GM19397 (cell line): ENCODE results near the gene SULF2.

Experiments used
- ATAC-seq: cut with Tn5 transposase; IDR thresholded peaks from one replicate; pipeline ENCODE4 v1.9.1; 2021; ENCODE audit warnings: mild to moderate bottlenecking, moderate library complexity; ENCODE audit not compliant: unreplicated experiment

SULF2 gene

GRCh38 chr20:47765271-47765670 lies 20.0 kb downstream of the SULF2 start:
- ATAC-seq: no peak

- no peak for ATAC-seq
These were observed 21.0 kb downstream of the SULF2 start for GRCh38 chr20:47764154-47764733.

- no peak for ATAC-seq
These were observed 22.5 kb downstream of the SULF2 start for GRCh38 chr20:47762699-47763268.

- no peak for ATAC-seq
These were observed 23.7 kb downstream of the SULF2 start for GRCh38 chr20:47761482-47762047.

GRCh38 chr20:47760686-47761481 lies 24.4 kb downstream of the SULF2 start:
- no peak for ATAC-seq

GRCh38 chr20:47758517-47759450 lies 26.5 kb downstream of the SULF2 start:
- no peak for ATAC-seq

GRCh38 chr20:47757145-47758035 lies 27.9 kb downstream of the SULF2 start:
- ATAC-seq: no peak

GRCh38 chr20:47754946-47755652 lies 30.2 kb downstream of the SULF2 start:
- no peak for ATAC-seq

- no peak for ATAC-seq
These were observed 30.9 kb downstream of the SULF2 start for GRCh38 chr20:47754388-47754715.

- ATAC-seq: no peak
These were observed 31.5 kb downstream of the SULF2 start for GRCh38 chr20:47753576-47754387.

GRCh38 chr20:47751449-47751848 lies 33.8 kb downstream of the SULF2 start:
- ATAC-seq: no peak

- ATAC-seq: no peak
These were observed 35.9 kb downstream of the SULF2 start for GRCh38 chr20:47749339-47749738.

GRCh38 chr20:47748823-47749222 lies 36.5 kb downstream of the SULF2 start:
- ATAC-seq: no peak

- ATAC-seq: no peak
These were observed 37.2 kb downstream of the SULF2 start for GRCh38 chr20:47748069-47748468.

GRCh38 chr20:47747669-47748031 lies 37.6 kb downstream of the SULF2 start:
- ATAC-seq: no peak

GRCh38 chr20:47744803-47745202 lies 40.5 kb downstream of the SULF2 start:
- ATAC-seq: no peak

- ATAC-seq: no peak
These were observed 41.6 kb downstream of the SULF2 start for GRCh38 chr20:47743671-47744070.
